ENCODE measurements around the gene TBRG4. TPM values are rescaled to one million over a fixed set of nuclear protein-coding genes. Genes with fewer than 3 reads are reported as not detected.

Gene TBRG4
- total RNA-seq, 1 experiment from 2014 or later, result 127 TPM

DNA sequence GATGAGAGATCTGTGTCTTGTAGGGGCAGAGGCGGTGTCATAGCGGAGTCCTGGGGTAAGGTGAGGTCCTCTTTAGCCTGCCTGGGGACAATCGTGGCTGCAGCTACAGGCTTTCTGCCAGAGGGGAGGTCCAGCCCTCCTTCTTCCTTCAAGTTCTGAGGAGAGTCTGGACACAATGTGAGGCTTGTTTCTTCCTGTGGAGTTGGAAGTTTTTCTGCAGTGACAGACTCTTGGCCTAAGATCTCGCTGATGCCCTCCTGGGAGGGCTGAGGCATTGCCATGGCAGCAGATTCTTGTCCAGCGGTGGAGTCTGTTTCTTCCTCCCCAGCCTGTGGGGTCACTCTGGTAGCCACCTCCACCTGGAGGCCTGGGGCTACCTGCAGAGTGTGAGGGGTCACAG is 27.2 kb downstream of the TBRG4 start:
- Mint-ChIP-seq H3K4me1 (no peaks in the 10 kb centered on the region), H3K4me3 (no peak overlapping the region), H3K9me3 (peaks cover 0 to 2% of the 10 kb centered on the region in 2 experiments; a peak in 2 of 5 replicates), H3K36me3 (ENCODE audit: insufficient read depth in 1 of 3, low read depth in 3 of 3) (no peaks in the 10 kb centered on the region), H3K27ac (no peak overlapping the region), H3K27me3 (ENCODE audit: low read depth) (peaks cover 19% of the 10 kb centered on the region)
- Histone ChIP-seq H2AFZ (ENCODE audit: low read length) (no peak overlapping the region), H3K4me2 (ENCODE audit: insufficient read depth, insufficient read length, low read length) (no peak overlapping the region), H3T11ph (ENCODE audit: low read length) (no peak overlapping the region), H3K4me1 (ENCODE audit: insufficient read depth, low read length) (no peaks in the 10 kb centered on the region), H2BK20ac (ENCODE audit: low read depth, low read length, poor library complexity, severe bottlenecking) (no peak overlapping the region), H3K56ac (ENCODE audit: insufficient read length, low read depth, low read length) (no peak overlapping the region), H3K9ac (ENCODE audit: extremely low read depth, insufficient read length, low read length) (no peak overlapping the region), H3K18ac (ENCODE audit: insufficient read length, low read depth, low read length) (no peak overlapping the region), H3K23ac (ENCODE audit: insufficient read length, low read depth, low read length) (no peak overlapping the region), H2BK5ac (ENCODE audit: insufficient read length, low read length) (no peak overlapping the region), H3K27me3 (ENCODE audit: insufficient read depth, low read length) (no peaks in the 10 kb centered on the region), H2BK12ac (ENCODE audit: insufficient read length, low read depth, low read length) (no peak overlapping the region), H4K5ac (ENCODE audit: insufficient read length, low read depth, low read length) (no peak overlapping the region), H3K23me2 (ENCODE audit: insufficient read length, low read depth, low read length, poor library complexity, severe bottlenecking) (no peaks in the 10 kb centered on the region), H2AK5ac (ENCODE audit: insufficient read length, low read length) (no peak overlapping the region), H3K79me2 (ENCODE audit: insufficient read depth, low read length) (no peaks in the 10 kb centered on the region), H3K79me1 (ENCODE audit: insufficient read depth, low read depth, low read length, poor library complexity, severe bottlenecking) (no peaks in the 10 kb centered on the region), H2BK15ac (ENCODE audit: low read depth, low read length) (no peak overlapping the region), H3K14ac (ENCODE audit: insufficient read depth, low read length) (no peak overlapping the region), H3K27ac (ENCODE audit: insufficient read length, low read depth, low read length) (no peak overlapping the region), H4K8ac (replicated peaks; ENCODE audit: insufficient read length, low read depth, low read length) (no peak overlapping the region), H3K9me3 (ENCODE audit: control insufficient read depth, low read depth, low read length) (no peaks in the 10 kb centered on the region), H4K20me1 (ENCODE audit: control insufficient read depth, insufficient read depth, insufficient read length) (no peaks in the 10 kb centered on the region), H4K91ac (ENCODE audit: insufficient read length, low read depth, low read length) (no peak overlapping the region), H2BK120ac (ENCODE audit: low read depth, low read length, poor library complexity, severe bottlenecking) (no peak overlapping the region), H3K4ac (ENCODE audit: low read depth, low read length) (no peak overlapping the region)
- no CpG with 5 or more reads among the region's 5 CpGs for WGBS (ENCODE audit: extremely low coverage, insufficient read length, low lambda C conversion rate)
- TF ChIP-seq, protein P1, sequence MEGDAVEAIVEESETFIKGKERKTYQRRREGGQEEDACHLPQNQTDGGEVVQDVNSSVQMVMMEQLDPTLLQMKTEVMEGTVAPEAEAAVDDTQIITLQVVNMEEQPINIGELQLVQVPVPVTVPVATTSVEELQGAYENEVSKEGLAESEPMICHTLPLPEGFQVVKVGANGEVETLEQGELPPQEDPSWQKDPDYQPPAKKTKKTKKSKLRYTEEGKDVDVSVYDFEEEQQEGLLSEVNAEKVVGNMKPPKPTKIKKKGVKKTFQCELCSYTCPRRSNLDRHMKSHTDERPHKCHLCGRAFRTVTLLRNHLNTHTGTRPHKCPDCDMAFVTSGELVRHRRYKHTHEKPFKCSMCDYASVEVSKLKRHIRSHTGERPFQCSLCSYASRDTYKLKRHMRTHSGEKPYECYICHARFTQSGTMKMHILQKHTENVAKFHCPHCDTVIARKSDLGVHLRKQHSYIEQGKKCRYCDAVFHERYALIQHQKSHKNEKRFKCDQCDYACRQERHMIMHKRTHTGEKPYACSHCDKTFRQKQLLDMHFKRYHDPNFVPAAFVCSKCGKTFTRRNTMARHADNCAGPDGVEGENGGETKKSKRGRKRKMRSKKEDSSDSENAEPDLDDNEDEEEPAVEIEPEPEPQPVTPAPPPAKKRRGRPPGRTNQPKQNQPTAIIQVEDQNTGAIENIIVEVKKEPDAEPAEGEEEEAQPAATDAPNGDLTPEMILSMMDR (conservative IDR thresholded peaks at IDR 0.05), result no peak
- no peak for DNase-seq

Measured in H9 (cell line).